HCT116 (cell line): ENCODE measurements around the gene MATK. TPM values are rescaled to one million over a fixed set of nuclear protein-coding genes. Genes with fewer than 3 reads are reported as not detected.

Experiments
- ATAC-seq: fragments of 200-7000 bp; cut with Tn5 transposase; 2 replicates; pipeline ENCODE4 v1.9.1; 2020; ENCODE audit warnings: mild to moderate bottlenecking, moderate library complexity
- BruUV-seq: library from RNA; stranded (reverse); fragments of 400-500 nt; replicated peaks from 2 replicates; lab custom pipeline; 2021; lab: Mats Ljungman, UMichigan
- CTCF ChIA-PET: fragments of 300-600 bp; sonication (Branson Sonifier 250); formaldehyde crosslinking; loops from one replicate; lab custom pipeline; 2021; ENCODE audit warnings: antibody characterized with exemption; lab: Charles Lee
- POLR2A ChIA-PET: fragments of 300-600, 350-600 bp; sonication (Branson Sonifier 250); formaldehyde crosslinking; loops from one replicate; lab custom pipeline; 2021; ENCODE audit warnings: antibody characterized with exemption; lab: Charles Lee
- RAD21 ChIA-PET, 2 experiments: fragments of 300-600 bp; sonication (Branson Sonifier 250); formaldehyde crosslinking; loops; one replicate each; lab custom pipeline; 2023; ENCODE audit warnings: low total read pairs in 2 of 2; ENCODE audit not compliant: uncharacterized antibody in 2 of 2, unreplicated experiment in 2 of 2, low non-redundant PET in 1 of 2; lab: Charles Lee
- DNase-seq: peaks from one replicate; pipeline ENCODE4 v3.0.0-alpha.2; 2010; ENCODE audit warnings: low read depth, low spot score
- H2AFZ ChIP-seq: fragments of 200-600 bp; shearing (Covaris generic), sonication (generic); 2 replicates; pipeline ENCODE4 v1.6.1; 2017; ENCODE audit warnings: low read depth, mixed run types, mixed read lengths, antibody characterized with exemption, low read length; ENCODE audit not compliant: poor library complexity, severe bottlenecking
- H3K27ac ChIP-seq: 2 replicates; pipeline ENCODE4 v1.5.1; 2012; ENCODE audit warnings: low read depth, low read length
- H3K27me3 ChIP-seq: fragments of 200-600 bp; sonication (generic); 2 replicates; pipeline ENCODE4 v1.6.1; 2016; ENCODE audit warnings: mixed run types, low read length, mixed read lengths; ENCODE audit not compliant: insufficient read depth
- H3K36me3 ChIP-seq, 2 experiments: fragments of 200-500 bp in 1 of 2; fragments of 200-600 bp in 1 of 2; sonication (Bioruptor generic) in 1 of 2; sonication (generic) in 1 of 2; 2 replicates each; pipeline versions ENCODE4 v1.5.1 to v1.6.1; 2014 to 2016; ENCODE audit warnings: low read length in 2 of 2, inconsistent platforms in 1 of 2, mixed read lengths in 1 of 2, mixed run types in 1 of 2; ENCODE audit not compliant: insufficient read depth in 2 of 2, control insufficient read depth in 1 of 2
- H3K4me1 ChIP-seq, 2 experiments: fragments of 200-600 bp in 1 of 2; sonication (generic) in 1 of 2; 2 replicates each; pipeline versions ENCODE4 v1.5.1 to v1.6.1; 2012 to 2017; ENCODE audit warnings: low read length in 2 of 2, inconsistent platforms in 1 of 2, mild to moderate bottlenecking in 1 of 2, mixed read lengths in 1 of 2, mixed run types in 1 of 2, moderate library complexity in 1 of 2; ENCODE audit not compliant: insufficient read depth in 2 of 2, control insufficient read depth in 1 of 2
- H3K4me2 ChIP-seq: fragments of 200-600 bp; sonication (generic); 2 replicates; pipeline ENCODE4 v1.6.1; 2017; ENCODE audit warnings: mixed run types, low read length, mixed read lengths
- H3K4me3 ChIP-seq, 2 experiments: fragments of 200-600 bp in 1 of 2; sonication (generic) in 1 of 2; replicated peaks in 1 of 2; 2 replicates each; pipeline ENCODE4 v1.5.1; 2011 to 2016; ENCODE audit warnings: low read length in 2 of 2, control low read depth in 1 of 2, low read depth in 1 of 2, mild to moderate bottlenecking in 1 of 2, mixed read lengths in 1 of 2, mixed run types in 1 of 2
- H3K79me2 ChIP-seq: fragments of 200-600 bp; sonication (generic); 2 replicates; pipeline ENCODE4 v1.6.1; 2017; ENCODE audit warnings: mild to moderate bottlenecking, mixed run types, low read length, moderate library complexity, mixed read lengths; ENCODE audit not compliant: insufficient read depth
- H3K9ac ChIP-seq: fragments of 200-600 bp; sonication (generic); 2 replicates; pipeline ENCODE4 v1.6.1; 2016; ENCODE audit warnings: low read length, mixed read lengths
- H3K9me2 ChIP-seq: fragments of 200-600 bp; sonication (generic), shearing (Covaris generic); 2 replicates; pipeline ENCODE4 v1.6.1; 2017; ENCODE audit warnings: mixed run types, mild to moderate bottlenecking, moderate library complexity; ENCODE audit not compliant: insufficient read depth
- H3K9me3 ChIP-seq, 2 experiments: fragments of 200-500 bp in 1 of 2; fragments of 200-600 bp in 1 of 2; sonication (Bioruptor generic) in 1 of 2; sonication (generic) in 1 of 2; 2 replicates each; pipeline ENCODE4 v1.6.1; 2014 to 2017; ENCODE audit warnings: low read length in 2 of 2, mixed read lengths in 2 of 2, inconsistent platforms in 1 of 2, low read depth in 1 of 2, mild to moderate bottlenecking in 1 of 2, mixed run types in 1 of 2, moderate library complexity in 1 of 2; ENCODE audit not compliant: control insufficient read depth in 1 of 2, insufficient read depth in 1 of 2
- H4K20me1 ChIP-seq: fragments of 200-600 bp; sonication (generic), shearing (Covaris generic); 2 replicates; pipeline ENCODE4 v1.6.1; 2017; ENCODE audit warnings: mixed run types, mild to moderate bottlenecking, moderate library complexity; ENCODE audit not compliant: insufficient read depth
- CBX3 ChIP-seq: IDR thresholded peaks from 2 replicates; pipeline ENCODE4 v1.6.1; 2012; ENCODE audit warnings: low read depth
- CEBPB ChIP-seq: IDR thresholded peaks from 2 replicates; pipeline ENCODE4 v1.6.1; 2012; ENCODE audit warnings: low read depth
- EZH2phosphoT487 ChIP-seq: fragments of 200-600 bp; IDR thresholded peaks from 2 replicates; pipeline ENCODE4 v1.6.1; 2018; ENCODE audit warnings: antibody characterized with exemption, borderline replicate concordance
- FOSL1 ChIP-seq: IDR thresholded peaks from 2 replicates; pipeline ENCODE4 v1.6.1; 2012; ENCODE audit warnings: low read depth
- JUND ChIP-seq: IDR thresholded peaks from 2 replicates; pipeline ENCODE4 v1.6.1; 2012
- POLR2A ChIP-seq: IDR thresholded peaks from 2 replicates; pipeline ENCODE4 v1.7.0; 2011; ENCODE audit warnings: borderline replicate concordance; ENCODE audit not compliant: insufficient read depth, insufficient read length; ENCODE audit errors: extremely low read depth
- POLR2AphosphoS5 ChIP-seq: IDR thresholded peaks from 2 replicates; pipeline ENCODE4 v1.6.1; 2011; ENCODE audit warnings: mild to moderate bottlenecking, low read depth, low read length, moderate library complexity
- REST ChIP-seq: IDR thresholded peaks from 2 replicates; pipeline ENCODE4 v1.6.1; 2012; ENCODE audit warnings: low read depth
- SIN3A ChIP-seq: IDR thresholded peaks from 2 replicates; pipeline ENCODE4 v1.6.1; 2012; ENCODE audit warnings: low read depth
- ZBTB33 ChIP-seq: IDR thresholded peaks from 2 replicates; pipeline ENCODE4 v1.6.1; 2011; ENCODE audit warnings: mild to moderate bottlenecking, low read length, moderate library complexity; ENCODE audit not compliant: insufficient replicate concordance; ENCODE audit errors: extremely low read depth
- ZFX ChIP-seq: fragments of 450-650 bp; IDR thresholded peaks from 2 replicates; pipeline ENCODE4 v1.6.1; 2017
- ZNF274 ChIP-seq: fragments of 200-500 bp; sonication (Bioruptor generic); IDR thresholded peaks from 2 replicates; pipeline ENCODE4 v1.6.1; 2014; ENCODE audit warnings: mild to moderate bottlenecking, low read depth, low read length, inconsistent platforms
- intact Hi-C: fragments of 100-400 bp; cut with micrococcal nuclease; formaldehyde crosslinking; loops from 2 replicates; pipeline ENCODE4 v1.10.0; 2022
- total RNA-seq: library from RNA; stranded (reverse); gene quantifications from one replicate; pipeline ENCODE4 v1.2.1, GENCODE V29; 2021; ENCODE audit not compliant: unreplicated experiment

The MATK gene
- total RNA-seq, 1 experiment from 2014 or later = not detected

GRCh38 chr19:3790941-3791340 is 4.8 kb upstream of the MATK start:
- Histone ChIP-seq H3K79me2 (no peaks in the 10 kb centered on the region), H3K9me3 (no peaks in the 10 kb centered on the region), H3K4me2 (no peak overlapping the region), H3K4me1 (no peaks in the 10 kb centered on the region), H3K4me3 (no peak overlapping the region), H2AFZ (no peak overlapping the region), H3K9ac (no peak overlapping the region), H3K27ac (no peak overlapping the region), H3K36me3 (no peaks in the 10 kb centered on the region), H4K20me1 (no peaks in the 10 kb centered on the region), H3K9me2 (no peaks in the 10 kb centered on the region), H3K27me3 (no peaks in the 10 kb centered on the region)
- CTCF ChIA-PET = no interaction called here
- RAD21 ChIA-PET = no interaction called here
- POLR2A ChIA-PET = no interaction called here
- TF ChIP-seq REST (no peak), CEBPB (no peak), ZBTB33 (no peak), CBX3 (no peak), ZNF274 (no peak), POLR2AphosphoS5 (no peak), SIN3A (no peak), JUND (no peak), POLR2A (no peak), ZFX (no peak), EZH2phosphoT487 (no peak), FOSL1 (no peak)
- ATAC-seq (no peak), DNase-seq (no peak)
- BruUV-seq = no TSS peak
- intact Hi-C loops = no loop called here
